CD14-positive monocyte (primary cell): ENCODE results near the gene NRM. TPM values are rescaled to one million over a fixed set of nuclear protein-coding genes. Genes with fewer than 3 reads are reported as not detected.

Experiments used
- DNase-seq, 3 donors: peaks; one replicate each; pipeline ENCODE4 v3.0.0-alpha.2; 2011 to 2022
- H2AFZ ChIP-seq: 2 replicates; pipeline ENCODE4 v1.6.0; 2012; ENCODE audit warnings: mild to moderate bottlenecking, low read depth, low read length, inconsistent platforms; ENCODE audit not compliant: insufficient read depth, poor library complexity, severe bottlenecking
- H3K27ac ChIP-seq, 2 donors: 1 replicate in 1 of 2; 2 replicates in 1 of 2; pipeline ENCODE4 v1.5.1; 2012 to 2013; ENCODE audit warnings: low read length in 2 of 2, control low read depth in 1 of 2, inconsistent platforms in 1 of 2, low read depth in 1 of 2, mild to moderate bottlenecking in 1 of 2
- H3K27me3 ChIP-seq, 2 donors: one replicate each; pipeline versions ENCODE4 v1.6.0 to v1.6.1; 2011 to 2013; ENCODE audit warnings: low read length in 2 of 2; ENCODE audit not compliant: control insufficient read depth in 2 of 2, insufficient read depth in 2 of 2
- H3K36me3 ChIP-seq, 2 donors: replicated peaks in 1 of 2; 1 replicate in 1 of 2; 2 replicates in 1 of 2; pipeline versions ENCODE4 v1.5.1 to v1.6.1; 2012 to 2013; ENCODE audit warnings: low read length in 2 of 2, control low read depth in 1 of 2, inconsistent platforms in 1 of 2, mild to moderate bottlenecking in 1 of 2; ENCODE audit not compliant: insufficient read depth in 2 of 2, control insufficient read depth in 1 of 2
- H3K4me1 ChIP-seq, 2 donors: 1 replicate in 1 of 2; 2 replicates in 1 of 2; pipeline versions ENCODE4 v1.5.1 to v1.6.1; 2012 to 2013; ENCODE audit warnings: low read length in 2 of 2, control low read depth in 1 of 2, inconsistent platforms in 1 of 2, mild to moderate bottlenecking in 1 of 2, moderate library complexity in 1 of 2; ENCODE audit not compliant: insufficient read depth in 2 of 2, control insufficient read depth in 1 of 2
- H3K4me2 ChIP-seq: replicated peaks from 2 replicates; pipeline ENCODE3; 2012; ENCODE audit warnings: low read length, moderate library complexity, mild to moderate bottlenecking; ENCODE audit not compliant: poor library complexity, severe bottlenecking; ENCODE audit errors: extremely low read depth
- H3K4me3 ChIP-seq, 3 experiments: fragments of 200-600 bp in 1 of 3; sonication (generic) in 1 of 3; replicated peaks in 1 of 3; 1 replicate in 2 of 3; 2 replicates in 1 of 3; pipeline ENCODE4 v1.5.1; 2011 to 2013; ENCODE audit warnings: low read length in 3 of 3, mild to moderate bottlenecking in 3 of 3, control low read depth in 2 of 3, low read depth in 2 of 3, inconsistent platforms in 1 of 3, moderate library complexity in 1 of 3
- H3K79me2 ChIP-seq: 2 replicates; pipeline ENCODE4 v1.6.0; 2012; ENCODE audit warnings: mild to moderate bottlenecking, control low read depth, inconsistent platforms, low read length, moderate library complexity; ENCODE audit not compliant: insufficient read depth
- H3K9ac ChIP-seq: 2 replicates; pipeline ENCODE4 v1.6.0; 2017; ENCODE audit warnings: low read length, mild to moderate bottlenecking; ENCODE audit not compliant: insufficient read depth, poor library complexity, severe bottlenecking
- H3K9me3 ChIP-seq, 2 donors: replicated peaks in 1 of 2; 1 replicate in 1 of 2; 2 replicates in 1 of 2; pipeline versions ENCODE4 v1.5.1 to v1.6.1; 2012 to 2013; ENCODE audit warnings: low read length in 2 of 2, control low read depth in 1 of 2; ENCODE audit not compliant: control insufficient read depth in 1 of 2, insufficient read depth in 1 of 2
- H4K20me1 ChIP-seq: 2 replicates; pipeline ENCODE4 v1.6.0; 2012; ENCODE audit warnings: mild to moderate bottlenecking, low read length, control low read depth, moderate library complexity; ENCODE audit not compliant: insufficient read depth
- H3K27ac Mint-ChIP-seq, 7 donors: one replicate each; pipeline ENCODE4 v1.8.0; 2020; ENCODE audit warnings: mild to moderate bottlenecking in 7 of 7, mixed read lengths in 7 of 7, moderate library complexity in 6 of 7, inconsistent platforms in 2 of 7
- H3K27me3 Mint-ChIP-seq, 3 donors: one replicate each; pipeline ENCODE4 v1.8.0; 2021 to 2022; ENCODE audit warnings: low read depth in 3 of 3, mild to moderate bottlenecking in 3 of 3, mixed read lengths in 3 of 3, moderate library complexity in 3 of 3, inconsistent platforms in 1 of 3
- H3K36me3 Mint-ChIP-seq, 2 donors: one replicate each; pipeline ENCODE4 v1.8.0; 2020; ENCODE audit warnings: mixed read lengths in 2 of 2, inconsistent platforms in 1 of 2, mild to moderate bottlenecking in 1 of 2
- H3K4me1 Mint-ChIP-seq: one replicate; pipeline ENCODE4 v1.8.0; 2020; ENCODE audit warnings: mild to moderate bottlenecking, mixed read lengths
- H3K4me3 Mint-ChIP-seq, 2 donors: one replicate each; pipeline ENCODE4 v1.8.0; 2020; ENCODE audit warnings: mild to moderate bottlenecking in 2 of 2, mixed read lengths in 2 of 2, moderate library complexity in 1 of 2
- H3K9me3 Mint-ChIP-seq, 7 donors: one replicate each; pipeline ENCODE4 v1.8.0; 2020 to 2022; ENCODE audit warnings: mixed read lengths in 7 of 7, mild to moderate bottlenecking in 6 of 7, moderate library complexity in 6 of 7, inconsistent platforms in 2 of 7
- CTCF ChIP-seq: fragments of 200-600 bp; IDR thresholded peaks from one replicate; pipeline ENCODE4 v1.8.0; 2022; ENCODE audit warnings: antibody characterized with exemption, mild to moderate bottlenecking
- WGBS: methylation state at CpG from one replicate; pipeline ENCODE4 v1.1.5; 2013; ENCODE audit warnings: missing lambda C conversion rate; ENCODE audit not compliant: insufficient coverage; 5-methylcytosine and 5-hydroxymethylcytosine counted together
- intact Hi-C, 2 donors: fragments of 100-400 bp; cut with micrococcal nuclease; formaldehyde crosslinking; loops; one replicate each; pipeline versions ENCODE4 v1.15.0 to v1.15.1; 2023
- polyA plus RNA-seq, 3 donors: library from polyadenylated mRNA; depleted of rRNA in 1 of 3; unstranded in 2 of 3; stranded (reverse) in 1 of 3; fragments of 300-500 nt in 2 of 3; fragments of >200 nt in 1 of 3; fragmentation: Illumina TruSeq in 2 of 3; gene quantifications; 1 replicate in 2 of 3; 2 replicates in 1 of 3; pipeline ENCODE4 v1.2.3, GENCODE V29; 2012 to 2021

NRM gene
- polyA plus RNA-seq, 3 donors = 25.9 to 36.0 (median 35.0) TPM

DNA sequence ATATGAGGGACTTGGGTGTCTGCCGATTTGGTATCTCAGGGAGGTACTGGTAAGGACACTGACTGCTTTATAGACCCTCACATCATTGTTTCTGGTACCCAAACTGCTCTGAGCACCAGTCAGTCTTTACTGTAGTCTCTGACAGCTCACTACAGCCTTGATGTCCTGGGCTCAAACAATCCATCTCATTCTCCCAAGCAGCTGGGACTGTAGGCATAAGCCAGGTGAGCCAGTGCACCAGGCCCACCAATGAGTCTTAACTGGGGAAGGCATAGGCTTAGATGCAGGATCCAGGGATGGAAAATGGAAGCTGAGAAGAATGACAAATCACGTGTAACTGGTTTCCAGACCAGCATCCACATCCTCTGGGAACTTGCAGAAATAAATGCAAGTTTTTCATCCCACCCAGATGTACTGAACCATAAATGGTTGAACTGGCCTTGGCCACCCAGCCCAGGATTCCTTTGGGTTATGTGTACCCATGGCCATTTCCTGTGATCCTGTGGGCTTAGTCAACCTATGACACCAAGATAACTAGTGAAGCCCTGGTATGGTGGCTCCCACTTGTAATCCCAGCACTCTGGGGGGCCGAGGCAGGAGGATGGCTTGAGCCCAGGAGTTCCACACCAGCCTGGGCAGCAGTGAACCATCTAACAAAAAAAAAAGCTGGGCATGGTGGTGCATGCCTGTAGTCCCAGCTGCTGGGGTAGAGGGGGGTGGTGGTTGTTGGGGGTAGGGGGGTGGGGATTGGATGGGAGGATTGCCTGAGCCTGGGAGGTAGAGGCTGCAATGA, 35.1 kb upstream of the NRM start:
- WGBS = 90% methylated on average over 1 of the region's 3 CpGs
- intact Hi-C loops = loop anchor here in 1 of 2 donors (10.0 kb wide), 1 partner anchor 241 kb away; the partner anchor contains the start of gene HLA-E
- H4K20me1 ChIP-seq = peaks cover 81% of the 10 kb centered on the region
- no peaks in the 10 kb centered on the region for H3K9me3 ChIP-seq
- H3K27me3 ChIP-seq = no peaks in the 10 kb centered on the region
- Mint-ChIP-seq H3K36me3 (peaks cover 52 to 76% of the 10 kb centered on the region in 2 donors), H3K9me3 (no peaks in the 10 kb centered on the region), H3K4me3 (no peak overlapping the region), H3K4me1 (peaks cover 38% of the 10 kb centered on the region), H3K27me3 (peaks cover 0 to 2% (median 0%) of the 10 kb centered on the region in 3 donors), H3K27ac (peak overlapping the region in 1 of 7 donors; percentile 63)
- no peak overlapping the region for H2AFZ ChIP-seq
- peaks cover 28 to 42% of the 10 kb centered on the region in 2 donors for H3K4me1 ChIP-seq
- no peak overlapping the region for H3K4me2 ChIP-seq
- H3K4me3 ChIP-seq = no peak overlapping the region
- peak overlapping the region in 1 of 2 donors; percentile 21 for H3K27ac ChIP-seq
- TF ChIP-seq CTCF = no peak
- no peak overlapping the region for H3K9ac ChIP-seq
- H3K79me2 ChIP-seq = peaks cover 59% of the 10 kb centered on the region
- no peak for DNase-seq
- peaks cover 48 to 78% of the 10 kb centered on the region in 2 donors for H3K36me3 ChIP-seq

DNA sequence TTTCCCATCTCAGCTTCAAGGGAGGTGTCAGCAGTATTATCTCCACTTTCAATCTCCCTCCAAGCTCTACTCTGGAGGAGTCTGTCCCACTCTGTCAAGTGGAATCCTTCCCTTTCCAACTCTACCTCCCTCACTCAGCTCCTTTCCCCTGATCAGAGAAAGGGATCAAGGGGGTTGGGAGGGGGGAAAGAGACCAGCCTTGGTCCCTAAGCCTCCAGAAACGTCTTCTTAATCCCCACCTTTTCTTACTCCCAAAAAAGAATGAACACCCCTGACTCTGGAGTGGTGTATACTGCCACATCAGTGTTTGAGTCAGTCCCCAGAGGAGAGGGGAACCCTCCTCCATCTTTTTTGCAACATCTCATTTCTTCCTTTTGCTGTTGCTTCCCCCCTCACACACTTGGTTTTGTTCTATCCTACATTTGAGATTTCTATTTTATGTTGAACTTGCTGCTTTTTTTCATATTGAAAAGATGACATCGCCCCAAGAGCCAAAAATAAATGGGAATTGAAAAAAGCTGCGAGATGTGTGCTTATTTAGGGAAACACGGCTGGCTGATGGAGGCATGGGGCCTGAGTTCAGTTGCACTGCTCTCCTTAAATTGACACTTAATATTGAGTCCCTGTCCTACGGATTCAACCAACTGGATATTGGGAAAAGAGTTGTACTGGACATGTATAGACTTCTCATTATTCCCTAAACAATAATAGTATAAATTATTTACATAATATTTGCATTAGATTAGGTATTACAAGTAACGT, 34.3 kb upstream of the NRM start:
- no peak overlapping the region for H3K4me2 ChIP-seq

More for the DNA sequence above, 34.3 kb upstream of the NRM start:
- Histone ChIP-seq H2AFZ (no peak overlapping the region), H3K9me3 (no peaks in the 10 kb centered on the region), H3K79me2 (peaks cover 61% of the 10 kb centered on the region), H3K4me3 (no peak overlapping the region), H3K4me1 (peaks cover 19 to 34% of the 10 kb centered on the region in 2 donors), H4K20me1 (peaks cover 74% of the 10 kb centered on the region), H3K27ac (no peak overlapping the region), H3K27me3 (no peaks in the 10 kb centered on the region), H3K9ac (no peak overlapping the region), H3K36me3 (peaks cover 48 to 74% of the 10 kb centered on the region in 2 donors)
- H3K4me3 Mint-ChIP-seq = no peak overlapping the region
- intact Hi-C loops = loop anchor here (5.0 to 10.0 kb wide), 3 partner anchors 108 to 243 kb away; partner anchors contain the start of genes HLA-E (in 1 of the 2), MRPS18B (in 1 of the 2) and PPP1R10 (in 1 of the 2)
- peaks cover 30% of the 10 kb centered on the region for H3K4me1 Mint-ChIP-seq
- WGBS = no CpG with 5 or more reads among the region's 6 CpGs
- peaks cover 47 to 71% of the 10 kb centered on the region in 2 donors for H3K36me3 Mint-ChIP-seq
- no peak for TF ChIP-seq CTCF
- H3K27ac Mint-ChIP-seq = peak overlapping the region; percentile 2 to 86 (median 44)
- H3K27me3 Mint-ChIP-seq = peaks cover 0 to 2% (median 0%) of the 10 kb centered on the region in 3 donors
- H3K9me3 Mint-ChIP-seq = no peaks in the 10 kb centered on the region
- DNase-seq = no peak
